ENCODE data around the gene FADD.

FADD gene

GRCh38 chr11:70176940-70177689 lies 26.0 kb upstream of the FADD start:
- peak; percentile 61 for TF ChIP-seq CTCF (IDR thresholded peaks at IDR 0.05; ENCODE audit: extremely low read depth, insufficient read depth, missing control alignments)
- peak; percentile 84 for DNase-seq (ENCODE audit: low spot score)
- in situ Hi-C loops (cut with MboI; ENCODE audit: low pct_unique_long_range_greater_than_20kb, low sequenced_read_pairs, unreplicated experiment) = loop anchor here (25.0 kb wide), 1 partner anchor 490 kb away; the partner anchor contains the start of gene LTO1

- TF ChIP-seq CTCF (IDR thresholded peaks at IDR 0.05; ENCODE audit: extremely low read depth, insufficient read depth, missing control alignments) = no peak
- no peak for DNase-seq (ENCODE audit: low spot score)
- in situ Hi-C loops (cut with MboI; ENCODE audit: low pct_unique_long_range_greater_than_20kb, low sequenced_read_pairs, unreplicated experiment) = loop anchor here (25.0 kb wide), 1 partner anchor 494 kb away; the partner anchor contains the start of gene LTO1
Measured at GRCh38 chr11:70180906-70181305, 22.2 kb upstream of the FADD start.

GRCh38 chr11:70182266-70182665 lies 20.8 kb upstream of the FADD start:
- in situ Hi-C loops (cut with MboI; ENCODE audit: low pct_unique_long_range_greater_than_20kb, low sequenced_read_pairs, unreplicated experiment) = loop anchor here (25.0 kb wide), 1 partner anchor 495 kb away; the partner anchor contains the start of gene LTO1
- no peak for DNase-seq (ENCODE audit: low spot score)
- no peak for TF ChIP-seq CTCF (IDR thresholded peaks at IDR 0.05; ENCODE audit: extremely low read depth, insufficient read depth, missing control alignments)

GRCh38 chr11:70183032-70183431 lies 20.1 kb upstream of the FADD start:
- no peak for DNase-seq (ENCODE audit: low spot score)
- in situ Hi-C loops (cut with MboI; ENCODE audit: low pct_unique_long_range_greater_than_20kb, low sequenced_read_pairs, unreplicated experiment) = loop anchor here (25.0 kb wide), 1 partner anchor 496 kb away; the partner anchor contains the start of gene LTO1
- no peak for TF ChIP-seq CTCF (IDR thresholded peaks at IDR 0.05; ENCODE audit: extremely low read depth, insufficient read depth, missing control alignments)

GRCh38 chr11:70183483-70184176 lies 19.5 kb upstream of the FADD start:
- in situ Hi-C loops (cut with MboI; ENCODE audit: low pct_unique_long_range_greater_than_20kb, low sequenced_read_pairs, unreplicated experiment) = loop anchor here (25.0 kb wide), 1 partner anchor 496 kb away; the partner anchor contains the start of gene LTO1
- no peak for DNase-seq (ENCODE audit: low spot score)
- TF ChIP-seq CTCF (IDR thresholded peaks at IDR 0.05; ENCODE audit: extremely low read depth, insufficient read depth, missing control alignments) = no peak

- in situ Hi-C loops (cut with MboI; ENCODE audit: low pct_unique_long_range_greater_than_20kb, low sequenced_read_pairs, unreplicated experiment) = loop anchor here (25.0 kb wide), 1 partner anchor 497 kb away; the partner anchor contains the start of gene LTO1
- no peak for DNase-seq (ENCODE audit: low spot score)
- no peak for TF ChIP-seq CTCF (IDR thresholded peaks at IDR 0.05; ENCODE audit: extremely low read depth, insufficient read depth, missing control alignments)
Measured at GRCh38 chr11:70184396-70184795, 18.7 kb upstream of the FADD start.

All from GM13977 (cell line).